Measurements from ENCODE around the gene CALML4.
"Not testable (repeated sequence)": the region's sequence is repeated elsewhere in the genome, so short reads cannot be mapped to it uniquely, and the experiment has no call there.

DNA sequence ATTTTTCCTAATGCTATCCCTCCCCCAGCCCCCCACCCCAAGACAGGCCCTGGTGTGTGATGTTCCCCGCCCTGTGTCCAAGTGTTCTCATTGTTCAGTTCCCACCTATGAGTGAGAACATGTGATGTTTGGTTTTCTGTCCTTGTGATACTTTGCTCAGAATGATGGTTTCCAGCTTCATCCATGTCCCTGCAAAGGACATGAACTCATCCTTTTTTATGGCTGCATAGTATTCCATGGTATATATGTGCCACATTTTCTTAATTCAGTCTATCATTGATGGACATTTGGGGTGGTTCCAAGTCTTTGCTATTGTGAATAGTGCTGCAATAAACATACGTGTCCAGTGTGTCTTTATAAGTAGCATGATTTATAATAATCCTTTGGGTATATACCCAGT is 33.1 kb downstream of the CALML4 start:
- not testable (repeated sequence) for TF ChIP-seq EZH2 (IDR thresholded peaks at IDR 0.05; ENCODE audit: low read depth, unreplicated experiment); NANOG (IDR thresholded peaks at IDR 0.05; ENCODE audit: borderline replicate concordance); POLR2AphosphoS5 (IDR thresholded peaks at IDR 0.05; ENCODE audit: low read depth); EZH2phosphoT487 (IDR thresholded peaks at IDR 0.05; ENCODE audit: unreplicated experiment); ZNF331 (CRISPR knock-in tag; IDR thresholded peaks at IDR 0.05; ENCODE audit: low read depth); JUNB (IDR thresholded peaks at IDR 0.05; ENCODE audit: unreplicated experiment); CREB1 (CRISPR knock-in tag; IDR thresholded peaks at IDR 0.05; ENCODE audit: low read depth); ZNF114 (CRISPR knock-in tag; IDR thresholded peaks at IDR 0.05); REST (IDR thresholded peaks at IDR 0.05; ENCODE audit: unreplicated experiment); ETS1 (IDR thresholded peaks at IDR 0.05)
- TF ChIP-seq, protein P1, sequence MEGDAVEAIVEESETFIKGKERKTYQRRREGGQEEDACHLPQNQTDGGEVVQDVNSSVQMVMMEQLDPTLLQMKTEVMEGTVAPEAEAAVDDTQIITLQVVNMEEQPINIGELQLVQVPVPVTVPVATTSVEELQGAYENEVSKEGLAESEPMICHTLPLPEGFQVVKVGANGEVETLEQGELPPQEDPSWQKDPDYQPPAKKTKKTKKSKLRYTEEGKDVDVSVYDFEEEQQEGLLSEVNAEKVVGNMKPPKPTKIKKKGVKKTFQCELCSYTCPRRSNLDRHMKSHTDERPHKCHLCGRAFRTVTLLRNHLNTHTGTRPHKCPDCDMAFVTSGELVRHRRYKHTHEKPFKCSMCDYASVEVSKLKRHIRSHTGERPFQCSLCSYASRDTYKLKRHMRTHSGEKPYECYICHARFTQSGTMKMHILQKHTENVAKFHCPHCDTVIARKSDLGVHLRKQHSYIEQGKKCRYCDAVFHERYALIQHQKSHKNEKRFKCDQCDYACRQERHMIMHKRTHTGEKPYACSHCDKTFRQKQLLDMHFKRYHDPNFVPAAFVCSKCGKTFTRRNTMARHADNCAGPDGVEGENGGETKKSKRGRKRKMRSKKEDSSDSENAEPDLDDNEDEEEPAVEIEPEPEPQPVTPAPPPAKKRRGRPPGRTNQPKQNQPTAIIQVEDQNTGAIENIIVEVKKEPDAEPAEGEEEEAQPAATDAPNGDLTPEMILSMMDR (conservative IDR thresholded peaks at IDR 0.05; ENCODE audit: low read depth in 2 of 2) = not testable (repeated sequence)
- TF ChIP-seq, protein P2, sequence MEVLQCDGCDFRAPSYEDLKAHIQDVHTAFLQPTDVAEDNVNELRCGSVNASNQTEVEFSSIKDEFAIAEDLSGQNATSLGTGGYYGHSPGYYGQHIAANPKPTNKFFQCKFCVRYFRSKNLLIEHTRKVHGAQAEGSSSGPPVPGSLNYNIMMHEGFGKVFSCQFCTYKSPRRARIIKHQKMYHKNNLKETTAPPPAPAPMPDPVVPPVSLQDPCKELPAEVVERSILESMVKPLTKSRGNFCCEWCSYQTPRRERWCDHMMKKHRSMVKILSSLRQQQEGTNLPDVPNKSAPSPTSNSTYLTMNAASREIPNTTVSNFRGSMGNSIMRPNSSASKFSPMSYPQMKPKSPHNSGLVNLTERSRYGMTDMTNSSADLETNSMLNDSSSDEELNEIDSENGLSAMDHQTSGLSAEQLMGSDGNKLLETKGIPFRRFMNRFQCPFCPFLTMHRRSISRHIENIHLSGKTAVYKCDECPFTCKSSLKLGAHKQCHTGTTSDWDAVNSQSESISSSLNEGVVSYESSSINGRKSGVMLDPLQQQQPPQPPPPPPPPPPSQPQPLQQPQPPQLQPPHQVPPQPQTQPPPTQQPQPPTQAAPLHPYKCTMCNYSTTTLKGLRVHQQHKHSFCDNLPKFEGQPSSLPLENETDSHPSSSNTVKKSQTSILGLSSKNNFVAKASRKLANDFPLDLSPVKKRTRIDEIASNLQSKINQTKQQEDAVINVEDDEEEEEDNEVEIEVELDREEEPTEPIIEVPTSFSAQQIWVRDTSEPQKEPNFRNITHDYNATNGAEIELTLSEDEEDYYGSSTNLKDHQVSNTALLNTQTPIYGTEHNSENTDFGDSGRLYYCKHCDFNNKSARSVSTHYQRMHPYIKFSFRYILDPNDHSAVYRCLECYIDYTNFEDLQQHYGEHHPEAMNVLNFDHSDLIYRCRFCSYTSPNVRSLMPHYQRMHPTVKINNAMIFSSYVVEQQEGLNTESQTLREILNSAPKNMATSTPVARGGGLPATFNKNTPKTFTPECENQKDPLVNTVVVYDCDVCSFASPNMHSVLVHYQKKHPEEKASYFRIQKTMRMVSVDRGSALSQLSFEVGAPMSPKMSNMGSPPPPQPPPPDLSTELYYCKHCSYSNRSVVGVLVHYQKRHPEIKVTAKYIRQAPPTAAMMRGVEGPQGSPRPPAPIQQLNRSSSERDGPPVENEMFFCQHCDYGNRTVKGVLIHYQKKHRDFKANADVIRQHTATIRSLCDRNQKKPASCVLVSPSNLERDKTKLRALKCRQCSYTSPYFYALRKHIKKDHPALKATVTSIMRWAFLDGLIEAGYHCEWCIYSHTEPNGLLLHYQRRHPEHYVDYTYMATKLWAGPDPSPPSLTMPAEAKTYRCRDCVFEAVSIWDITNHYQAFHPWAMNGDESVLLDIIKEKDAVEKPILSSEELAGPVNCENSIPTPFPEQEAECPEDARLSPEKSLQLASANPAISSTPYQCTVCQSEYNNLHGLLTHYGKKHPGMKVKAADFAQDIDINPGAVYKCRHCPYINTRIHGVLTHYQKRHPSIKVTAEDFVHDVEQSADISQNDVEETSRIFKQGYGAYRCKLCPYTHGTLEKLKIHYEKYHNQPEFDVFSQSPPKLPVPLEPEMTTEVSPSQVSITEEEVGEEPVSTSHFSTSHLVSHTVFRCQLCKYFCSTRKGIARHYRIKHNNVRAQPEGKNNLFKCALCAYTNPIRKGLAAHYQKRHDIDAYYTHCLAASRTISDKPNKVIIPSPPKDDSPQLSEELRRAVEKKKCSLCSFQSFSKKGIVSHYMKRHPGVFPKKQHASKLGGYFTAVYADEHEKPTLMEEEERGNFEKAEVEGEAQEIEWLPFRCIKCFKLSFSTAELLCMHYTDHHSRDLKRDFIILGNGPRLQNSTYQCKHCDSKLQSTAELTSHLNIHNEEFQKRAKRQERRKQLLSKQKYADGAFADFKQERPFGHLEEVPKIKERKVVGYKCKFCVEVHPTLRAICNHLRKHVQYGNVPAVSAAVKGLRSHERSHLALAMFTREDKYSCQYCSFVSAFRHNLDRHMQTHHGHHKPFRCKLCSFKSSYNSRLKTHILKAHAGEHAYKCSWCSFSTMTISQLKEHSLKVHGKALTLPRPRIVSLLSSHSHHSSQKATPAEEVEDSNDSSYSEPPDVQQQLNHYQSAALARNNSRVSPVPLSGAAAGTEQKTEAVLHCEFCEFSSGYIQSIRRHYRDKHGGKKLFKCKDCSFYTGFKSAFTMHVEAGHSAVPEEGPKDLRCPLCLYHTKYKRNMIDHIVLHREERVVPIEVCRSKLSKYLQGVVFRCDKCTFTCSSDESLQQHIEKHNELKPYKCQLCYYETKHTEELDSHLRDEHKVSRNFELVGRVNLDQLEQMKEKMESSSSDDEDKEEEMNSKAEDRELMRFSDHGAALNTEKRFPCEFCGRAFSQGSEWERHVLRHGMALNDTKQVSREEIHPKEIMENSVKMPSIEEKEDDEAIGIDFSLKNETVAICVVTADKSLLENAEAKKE (CRISPR knock-in tag; IDR thresholded peaks at IDR 0.05) = not testable (repeated sequence)
